Natural killer cell (primary cell): Measurements from ENCODE around the gene PANK4. TPM values are rescaled to one million over a fixed set of nuclear protein-coding genes. Genes with fewer than 3 reads are reported as not detected.

Experiments used
- ATAC-seq, 3 donors: fragments of 150-1000 bp in 2 of 3; fragments of 200-7000 bp in 1 of 3; cut with Tn5 transposase; 1 replicate in 1 of 3; 2 replicates in 2 of 3; pipeline ENCODE4 v1.10.0; 2021; ENCODE audit warnings: mild to moderate bottlenecking in 2 of 3, moderate library complexity in 2 of 3
- DNase-seq, 2 donors: peaks; one replicate each; pipeline versions ENCODE4 v3.0.0 to v3.0.0-alpha.2; 2013 to 2021; ENCODE audit warnings: mixed read lengths in 1 of 2
- H3K27ac ChIP-seq: one replicate; pipeline ENCODE4 v1.5.1; 2013; ENCODE audit warnings: mild to moderate bottlenecking, low read length
- H3K27me3 ChIP-seq: one replicate; pipeline ENCODE4 v1.6.1; 2013; ENCODE audit warnings: low read length; ENCODE audit not compliant: control insufficient read depth, insufficient read depth
- H3K36me3 ChIP-seq: one replicate; pipeline ENCODE4 v1.6.1; 2013; ENCODE audit warnings: low read length; ENCODE audit not compliant: control insufficient read depth, insufficient read depth
- H3K4me1 ChIP-seq: one replicate; pipeline ENCODE4 v1.6.1; 2013; ENCODE audit warnings: low read length; ENCODE audit not compliant: control insufficient read depth, insufficient read depth
- H3K4me3 ChIP-seq: one replicate; pipeline ENCODE4 v1.5.1; 2013; ENCODE audit warnings: low read length
- H3K9me3 ChIP-seq: one replicate; pipeline ENCODE4 v1.6.1; 2013; ENCODE audit warnings: low read length; ENCODE audit not compliant: control insufficient read depth, insufficient read depth
- H3K27ac Mint-ChIP-seq, 2 donors: one replicate each; pipeline ENCODE4 v1.8.0; 2022; ENCODE audit warnings: mild to moderate bottlenecking in 2 of 2, mixed read lengths in 2 of 2, moderate library complexity in 1 of 2
- H3K27me3 Mint-ChIP-seq, 2 donors: one replicate each; pipeline ENCODE4 v1.8.0; 2022; ENCODE audit warnings: low read depth in 2 of 2, mixed read lengths in 2 of 2
- H3K36me3 Mint-ChIP-seq: one replicate; pipeline ENCODE4 v1.8.0; 2022; ENCODE audit warnings: mixed read lengths
- H3K4me1 Mint-ChIP-seq, 2 donors: one replicate each; pipeline ENCODE4 v1.8.0; 2022; ENCODE audit warnings: mixed read lengths in 2 of 2
- H3K4me3 Mint-ChIP-seq: one replicate; pipeline ENCODE4 v1.8.0; 2022; ENCODE audit warnings: mild to moderate bottlenecking, moderate library complexity, mixed read lengths
- H3K9me3 Mint-ChIP-seq, 2 donors: one replicate each; pipeline ENCODE4 v1.8.0; 2022; ENCODE audit warnings: mixed read lengths in 2 of 2
- WGBS: methylation state at CpG from one replicate; pipeline ENCODE4 v1.1.7; 2013; ENCODE audit warnings: missing lambda C conversion rate; ENCODE audit not compliant: insufficient coverage; 5-methylcytosine and 5-hydroxymethylcytosine counted together
- intact Hi-C: fragments of 100-400 bp; cut with micrococcal nuclease; formaldehyde crosslinking; loops from one replicate; pipeline ENCODE4 v1.14.2; 2022
- total RNA-seq, 4 donors: library from RNA; stranded (reverse); fragments of 120-200 nt in 1 of 4; gene quantifications; one replicate each; pipeline versions ENCODE4 v1.2.3 to v1.2.4, GENCODE V29; 2013 to 2022
- TF ChIP-seq, protein P1 (sequence below): fragments of 200-600 bp; IDR thresholded peaks from one replicate; pipeline ENCODE4 v1.8.0; 2022; ENCODE audit warnings: antibody characterized with exemption

The PANK4 gene
- total RNA-seq, 3 donors from 2014 or later (not counting 1 experiment from before 2014, with no cell fraction given), result 48.2 to 75.7 (median 61.8) TPM

- Histone ChIP-seq H3K4me1 (peaks cover 4% of the 10 kb centered on the region), H3K4me3 (no peak overlapping the region), H3K27me3 (no peaks in the 10 kb centered on the region), H3K9me3 (no peaks in the 10 kb centered on the region), H3K36me3 (no peaks in the 10 kb centered on the region), H3K27ac (no peak overlapping the region)
- Mint-ChIP-seq H3K36me3 (no peaks in the 10 kb centered on the region), H3K4me3 (no peak overlapping the region), H3K27ac (no peak overlapping the region), H3K27me3 (no peaks in the 10 kb centered on the region), H3K4me1 (peaks cover 5% of the 10 kb centered on the region in 2 donors), H3K9me3 (no peaks in the 10 kb centered on the region)
- WGBS, result 87% methylated on average over 18 of the region's 18 CpGs
- TF ChIP-seq, protein P1, sequence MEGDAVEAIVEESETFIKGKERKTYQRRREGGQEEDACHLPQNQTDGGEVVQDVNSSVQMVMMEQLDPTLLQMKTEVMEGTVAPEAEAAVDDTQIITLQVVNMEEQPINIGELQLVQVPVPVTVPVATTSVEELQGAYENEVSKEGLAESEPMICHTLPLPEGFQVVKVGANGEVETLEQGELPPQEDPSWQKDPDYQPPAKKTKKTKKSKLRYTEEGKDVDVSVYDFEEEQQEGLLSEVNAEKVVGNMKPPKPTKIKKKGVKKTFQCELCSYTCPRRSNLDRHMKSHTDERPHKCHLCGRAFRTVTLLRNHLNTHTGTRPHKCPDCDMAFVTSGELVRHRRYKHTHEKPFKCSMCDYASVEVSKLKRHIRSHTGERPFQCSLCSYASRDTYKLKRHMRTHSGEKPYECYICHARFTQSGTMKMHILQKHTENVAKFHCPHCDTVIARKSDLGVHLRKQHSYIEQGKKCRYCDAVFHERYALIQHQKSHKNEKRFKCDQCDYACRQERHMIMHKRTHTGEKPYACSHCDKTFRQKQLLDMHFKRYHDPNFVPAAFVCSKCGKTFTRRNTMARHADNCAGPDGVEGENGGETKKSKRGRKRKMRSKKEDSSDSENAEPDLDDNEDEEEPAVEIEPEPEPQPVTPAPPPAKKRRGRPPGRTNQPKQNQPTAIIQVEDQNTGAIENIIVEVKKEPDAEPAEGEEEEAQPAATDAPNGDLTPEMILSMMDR, result no peak
- intact Hi-C loops, result no loop called here
- DNase-seq, result no peak
- no peak for ATAC-seq
Measured at GRCh38 chr1:2458687-2459086, 67.7 kb downstream of the PANK4 start.

Other genes starting within 250 kb of the PANK4 start
- gene MORN1, start 135.0 kb downstream of the PANK4 start, total RNA-seq, result 1 to 10 TPM; 8.0 to 9.3 (median 8.8) TPM
- 10 to 100 TPM; 89.2 to 98.9 (median 91.9) TPM for gene RER1, start 134.8 kb downstream of the PANK4 start, total RNA-seq
- gene PEX10, start 114.0 kb downstream of the PANK4 start, total RNA-seq, result 10 to 100 TPM in 1 of 3 donors, 1 to 10 TPM in 2; 8.1 to 11.1 (median 9.8) TPM
- gene PLCH2, start 50.3 kb downstream of the PANK4 start, total RNA-seq, result 100 to 1,000 TPM in 2 of 3 donors, 10 to 100 TPM in 1; 77.1 to 116 (median 106) TPM
- gene HES5, start 3.7 kb upstream of the PANK4 start, total RNA-seq, result not detected
- gene TNFRSF14, start 29.8 kb upstream of the PANK4 start, total RNA-seq, result 100 to 1,000 TPM; 228 to 266 (median 262) TPM
- 10 to 100 TPM; 11.3 to 15.1 (median 11.6) TPM for gene PRXL2B, start 60.2 kb upstream of the PANK4 start, total RNA-seq
- 1 to 10 TPM in 2 of 3 donors, not detected in 1; 1.3 to 2.0 TPM for gene MMEL1, start 106.4 kb upstream of the PANK4 start, total RNA-seq